ENCODE measurements around the gene DAP3. TPM values are rescaled to one million over a fixed set of nuclear protein-coding genes. Genes with fewer than 3 reads are reported as not detected.

Gene DAP3
- total and polyA plus RNA-seq, 2 of the 13 experiments (the other 11 are each of a cell fraction or from before 2014, with no cell fraction given): 129 to 133 TPM

DNA sequence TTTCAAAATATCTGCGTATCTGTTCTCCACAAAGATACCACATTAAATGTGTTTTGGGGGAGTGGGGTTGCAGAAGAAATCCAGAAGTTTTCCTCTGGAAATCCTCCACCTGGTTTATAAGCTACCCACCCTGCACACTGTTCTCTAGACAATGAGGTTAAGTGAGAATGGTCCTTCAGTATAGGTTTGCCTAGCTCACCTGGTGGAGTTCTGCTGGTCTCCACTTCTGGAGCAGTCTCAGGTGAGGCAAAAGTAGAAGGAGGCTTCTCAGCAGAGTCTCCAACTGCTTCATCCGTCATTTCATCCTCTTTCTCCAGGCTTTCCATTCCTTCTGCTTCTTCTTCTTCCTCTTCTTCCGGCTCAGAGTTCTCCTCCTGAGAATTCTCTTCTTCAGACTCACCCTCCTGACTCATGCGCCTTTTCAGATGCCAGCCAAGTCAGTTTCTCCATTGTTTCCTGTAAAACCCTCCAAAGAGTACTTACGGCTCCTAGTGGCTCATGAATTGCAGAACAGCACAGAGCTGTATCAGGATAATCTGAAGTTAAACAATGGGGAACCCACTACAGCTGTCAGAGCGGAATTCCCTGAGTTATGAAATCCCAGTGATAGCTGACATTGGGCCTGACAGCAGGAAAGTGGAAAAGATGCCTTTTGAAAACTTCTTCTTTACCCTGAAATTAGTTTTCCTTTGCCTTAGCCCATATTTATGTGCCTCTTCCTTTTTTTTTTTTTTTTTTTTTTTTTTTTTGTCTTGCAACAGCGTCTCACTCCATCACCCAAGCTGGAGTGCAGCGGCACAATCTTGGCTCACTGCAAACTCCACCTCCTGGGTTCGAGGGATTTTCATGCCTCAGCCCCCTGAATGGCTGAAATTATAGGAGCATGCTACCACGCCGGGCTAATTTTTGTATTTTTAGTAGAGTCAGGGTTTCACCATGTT, 40.4 kb upstream of the DAP3 start:
- POLR2A ChIA-PET: interaction anchor here (0.7 kb wide), 1 partner anchor 32 kb away, joined by 5 read pairs; no protein-coding TSS in a partner anchor
- BruUV-seq (replicated peaks): no TSS peak
- TF ChIP-seq HDAC2 (CRISPR knock-in tag; IDR thresholded peaks at IDR 0.05) (0 out of 2 replicates have a peak, but pooled peaks have one; percentile 21), DNMT1 (CRISPR knock-in tag; IDR thresholded peaks at IDR 0.05) (no peak), ZNF343 (CRISPR knock-in tag; IDR thresholded peaks at IDR 0.05) (no peak), ZNF180 (CRISPR knock-in tag; IDR thresholded peaks at IDR 0.05; ENCODE audit: borderline replicate concordance, low read depth) (no peak), MXI1 (IDR thresholded peaks at IDR 0.05; ENCODE audit: borderline replicate concordance, low read depth, low read length) (no peak), ZFP82 (CRISPR knock-in tag; IDR thresholded peaks at IDR 0.05; ENCODE audit: borderline replicate concordance) (no peak), TEAD3 (CRISPR knock-in tag; optimal IDR thresholded peaks at IDR 0.05; ENCODE audit: borderline replicate concordance) (peak; percentile 62), ZNF790 (CRISPR knock-in tag; IDR thresholded peaks at IDR 0.05; ENCODE audit: borderline replicate concordance) (no peak), SOX5 (CRISPR knock-in tag; IDR thresholded peaks at IDR 0.05; ENCODE audit: borderline replicate concordance) (peak; percentile 70; the same call in 1 of the 2 replicates), ZNF776 (CRISPR knock-in tag; IDR thresholded peaks at IDR 0.05) (no peak)
- TF ChIP-seq, protein P1, sequence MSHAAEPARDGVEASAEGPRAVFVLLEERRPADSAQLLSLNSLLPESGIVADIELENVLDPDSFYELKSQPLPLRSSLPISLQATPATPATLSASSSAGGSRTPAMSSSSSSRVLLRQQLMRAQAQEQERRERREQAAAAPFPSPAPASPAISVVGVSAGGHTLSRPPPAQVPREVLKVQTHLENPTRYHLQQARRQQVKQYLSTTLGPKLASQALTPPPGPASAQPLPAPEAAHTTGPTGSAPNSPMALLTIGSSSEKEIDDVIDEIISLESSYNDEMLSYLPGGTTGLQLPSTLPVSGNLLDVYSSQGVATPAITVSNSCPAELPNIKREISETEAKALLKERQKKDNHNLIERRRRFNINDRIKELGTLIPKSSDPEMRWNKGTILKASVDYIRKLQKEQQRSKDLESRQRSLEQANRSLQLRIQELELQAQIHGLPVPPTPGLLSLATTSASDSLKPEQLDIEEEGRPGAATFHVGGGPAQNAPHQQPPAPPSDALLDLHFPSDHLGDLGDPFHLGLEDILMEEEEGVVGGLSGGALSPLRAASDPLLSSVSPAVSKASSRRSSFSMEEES (CRISPR knock-in tag; IDR thresholded peaks at IDR 0.05): no peak
- TF ChIP-seq, protein P2, sequence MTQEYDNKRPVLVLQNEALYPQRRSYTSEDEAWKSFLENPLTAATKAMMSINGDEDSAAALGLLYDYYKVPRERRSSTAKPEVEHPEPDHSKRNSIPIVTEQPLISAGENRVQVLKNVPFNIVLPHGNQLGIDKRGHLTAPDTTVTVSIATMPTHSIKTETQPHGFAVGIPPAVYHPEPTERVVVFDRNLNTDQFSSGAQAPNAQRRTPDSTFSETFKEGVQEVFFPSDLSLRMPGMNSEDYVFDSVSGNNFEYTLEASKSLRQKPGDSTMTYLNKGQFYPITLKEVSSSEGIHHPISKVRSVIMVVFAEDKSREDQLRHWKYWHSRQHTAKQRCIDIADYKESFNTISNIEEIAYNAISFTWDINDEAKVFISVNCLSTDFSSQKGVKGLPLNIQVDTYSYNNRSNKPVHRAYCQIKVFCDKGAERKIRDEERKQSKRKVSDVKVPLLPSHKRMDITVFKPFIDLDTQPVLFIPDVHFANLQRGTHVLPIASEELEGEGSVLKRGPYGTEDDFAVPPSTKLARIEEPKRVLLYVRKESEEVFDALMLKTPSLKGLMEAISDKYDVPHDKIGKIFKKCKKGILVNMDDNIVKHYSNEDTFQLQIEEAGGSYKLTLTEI (CRISPR knock-in tag; conservative IDR thresholded peaks at IDR 0.05): no peak
- TF ChIP-seq, protein P3, sequence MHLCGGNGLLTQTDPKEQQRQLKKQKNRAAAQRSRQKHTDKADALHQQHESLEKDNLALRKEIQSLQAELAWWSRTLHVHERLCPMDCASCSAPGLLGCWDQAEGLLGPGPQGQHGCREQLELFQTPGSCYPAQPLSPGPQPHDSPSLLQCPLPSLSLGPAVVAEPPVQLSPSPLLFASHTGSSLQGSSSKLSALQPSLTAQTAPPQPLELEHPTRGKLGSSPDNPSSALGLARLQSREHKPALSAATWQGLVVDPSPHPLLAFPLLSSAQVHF (CRISPR knock-in tag; IDR thresholded peaks at IDR 0.05): no peak
- TF ChIP-seq, protein P4, sequence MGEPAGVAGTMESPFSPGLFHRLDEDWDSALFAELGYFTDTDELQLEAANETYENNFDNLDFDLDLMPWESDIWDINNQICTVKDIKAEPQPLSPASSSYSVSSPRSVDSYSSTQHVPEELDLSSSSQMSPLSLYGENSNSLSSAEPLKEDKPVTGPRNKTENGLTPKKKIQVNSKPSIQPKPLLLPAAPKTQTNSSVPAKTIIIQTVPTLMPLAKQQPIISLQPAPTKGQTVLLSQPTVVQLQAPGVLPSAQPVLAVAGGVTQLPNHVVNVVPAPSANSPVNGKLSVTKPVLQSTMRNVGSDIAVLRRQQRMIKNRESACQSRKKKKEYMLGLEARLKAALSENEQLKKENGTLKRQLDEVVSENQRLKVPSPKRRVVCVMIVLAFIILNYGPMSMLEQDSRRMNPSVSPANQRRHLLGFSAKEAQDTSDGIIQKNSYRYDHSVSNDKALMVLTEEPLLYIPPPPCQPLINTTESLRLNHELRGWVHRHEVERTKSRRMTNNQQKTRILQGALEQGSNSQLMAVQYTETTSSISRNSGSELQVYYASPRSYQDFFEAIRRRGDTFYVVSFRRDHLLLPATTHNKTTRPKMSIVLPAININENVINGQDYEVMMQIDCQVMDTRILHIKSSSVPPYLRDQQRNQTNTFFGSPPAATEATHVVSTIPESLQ (CRISPR knock-in tag; conservative IDR thresholded peaks at IDR 0.05): no peak

More for the DNA sequence above, 40.4 kb upstream of the DAP3 start:
- Histone ChIP-seq H2AFZ (ENCODE audit: low read length) (no peak overlapping the region), H3K36me3 (replicated peaks in 1 of 2; ENCODE audit: control insufficient read depth in 1 of 2, insufficient read depth in 2 of 2, low read length in 2 of 2) (no peaks in the 10 kb centered on the region), H4K20me1 (ENCODE audit: insufficient read depth, low read length) (no peaks in the 10 kb centered on the region), H3K79me2 (ENCODE audit: insufficient read depth, low read length) (no peaks in the 10 kb centered on the region), H3K4me2 (ENCODE audit: low read depth, low read length) (peak overlapping the region; percentile 43), H3K27ac (ENCODE audit: extremely low read length, insufficient read depth, low read length) (no peak overlapping the region), H3K9me3 (ENCODE audit: low read length) (peaks cover 11% of the 10 kb centered on the region), H3K4me1 (ENCODE audit: insufficient read depth, low read length) (peaks cover 46% of the 10 kb centered on the region), H3K27me3 (ENCODE audit: control insufficient read depth in 1 of 2, insufficient read depth in 2 of 2, low read length in 2 of 2) (no peaks in the 10 kb centered on the region; a peak in 1 of 5 replicates), H3K9ac (ENCODE audit: insufficient read depth, low read depth, low read length) (no peak overlapping the region), H3K4me3 (replicated peaks in 1 of 3; ENCODE audit: insufficient read depth in 1 of 3, low read depth in 2 of 3, low read length in 3 of 3) (no peak overlapping the region)
- DNase-seq (ENCODE audit: low spot score): peak; percentile 83
- in situ Hi-C loops (cut with HindIII; ENCODE audit: extremely low pct_ligation_motif_present, low pct_unique_long_range_greater_than_20kb): no loop called here
- CTCF ChIA-PET (ENCODE audit: low intra/inter-chr PET ratio, low total read pairs): no interaction called here
- peak; percentile 74 for FAIRE-seq
- intact Hi-C loops (cut with micrococcal nuclease; ENCODE audit: unreplicated experiment): no loop called here
- peak; percentile 95 for ATAC-seq
- 35% methylated on average over 11 of the region's 11 CpGs for WGBS (ENCODE audit: low lambda C conversion rate)
